Colonic mucosa (tissue), 4 donors: Measurements from ENCODE around the gene ABCA12. TPM values are rescaled to one million over a fixed set of nuclear protein-coding genes. Genes with fewer than 3 reads are reported as not detected.

Experiments
- DNase-seq: peaks from one replicate; pipeline ENCODE4 v3.0.0-alpha.2; 2020
- H3K27ac ChIP-seq: fragments of 200-600 bp; one replicate; pipeline ENCODE4 v1.8.0; 2021
- H3K27me3 ChIP-seq: fragments of 200-600 bp; one replicate; pipeline ENCODE4 v1.8.0; 2021
- H3K36me3 ChIP-seq: fragments of 200-600 bp; one replicate; pipeline ENCODE4 v1.8.0; 2021
- H3K4me1 ChIP-seq: fragments of 200-600 bp; one replicate; pipeline ENCODE4 v1.8.0; 2021; ENCODE audit warnings: mild to moderate bottlenecking
- H3K4me3 ChIP-seq: fragments of 200-600 bp; one replicate; pipeline ENCODE4 v1.8.0; 2021
- H3K9ac ChIP-seq, 2 donors: one replicate each; pipeline ENCODE4 v1.7.0; 2013; ENCODE audit warnings: control low read depth in 2 of 2, low read depth in 2 of 2, low read length in 2 of 2
- H3K9me3 ChIP-seq: fragments of 200-600 bp; one replicate; pipeline ENCODE4 v1.8.0; 2021
- CTCF ChIP-seq: fragments of 200-600 bp; IDR thresholded peaks from one replicate; pipeline ENCODE4 v1.8.0; 2022; ENCODE audit warnings: antibody characterized with exemption, mild to moderate bottlenecking
- intact Hi-C: fragments of 100-400 bp; cut with DNase I; formaldehyde crosslinking; loops from one replicate; pipeline ENCODE4 v1.14.1; 2022
- total RNA-seq, 2 donors: library from RNA; stranded (reverse); fragmentation: NEBNext Ultra II Directional in 1 of 2; extraction: Animal tissue kit (Norgen Biotek cat#: 25700) in 1 of 2; gene quantifications; one replicate each; pipeline ENCODE4 v1.2.1, GENCODE V29; 2021
- donor health status: healthy.
- donor health status: DM: no; HTN: no; CAD: no.
- donor health status: DM: no; HTN: no; CAD: no.

Gene ABCA12
- total RNA-seq, 2 donors from 2014 or later: 0.03 to 0.22 TPM

DNA sequence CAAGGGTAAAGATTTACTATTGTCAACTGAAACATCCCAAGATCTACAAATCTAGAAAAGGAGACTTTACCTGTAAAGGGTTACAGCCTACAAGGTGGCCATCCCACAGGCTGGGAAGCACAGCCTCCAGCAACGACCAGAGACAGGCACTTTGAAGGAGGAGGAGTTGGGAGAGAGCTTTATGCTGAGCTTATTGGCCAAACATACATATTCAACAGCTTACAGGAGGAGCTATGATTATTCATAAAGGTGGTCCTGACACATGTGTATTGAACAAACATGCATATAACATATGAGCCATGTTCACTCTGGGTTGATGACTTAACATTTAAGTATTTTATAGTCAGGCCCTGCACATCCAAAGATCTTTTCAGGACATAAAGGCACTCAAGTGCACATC, 11.1 kb upstream of the ABCA12 start:
- Histone ChIP-seq H3K9ac (no peak overlapping the region), H3K9me3 (no peaks in the 10 kb centered on the region), H3K4me3 (no peak overlapping the region), H3K36me3 (no peaks in the 10 kb centered on the region), H3K27ac (no peak overlapping the region), H3K4me1 (no peaks in the 10 kb centered on the region), H3K27me3 (no peaks in the 10 kb centered on the region)
- no peak for TF ChIP-seq CTCF
- DNase-seq: no peak
- intact Hi-C loops: no loop called here

- intact Hi-C loops: no loop called here
- Histone ChIP-seq H3K36me3 (no peaks in the 10 kb centered on the region), H3K27ac (no peak overlapping the region), H3K4me1 (no peaks in the 10 kb centered on the region), H3K27me3 (no peaks in the 10 kb centered on the region), H3K4me3 (no peak overlapping the region), H3K9me3 (no peaks in the 10 kb centered on the region), H3K9ac (no peak overlapping the region)
- no peak for TF ChIP-seq CTCF
- DNase-seq: no peak
Measured at GRCh38 chr2:215149060-215149459, 10.6 kb upstream of the ABCA12 start.

DNA sequence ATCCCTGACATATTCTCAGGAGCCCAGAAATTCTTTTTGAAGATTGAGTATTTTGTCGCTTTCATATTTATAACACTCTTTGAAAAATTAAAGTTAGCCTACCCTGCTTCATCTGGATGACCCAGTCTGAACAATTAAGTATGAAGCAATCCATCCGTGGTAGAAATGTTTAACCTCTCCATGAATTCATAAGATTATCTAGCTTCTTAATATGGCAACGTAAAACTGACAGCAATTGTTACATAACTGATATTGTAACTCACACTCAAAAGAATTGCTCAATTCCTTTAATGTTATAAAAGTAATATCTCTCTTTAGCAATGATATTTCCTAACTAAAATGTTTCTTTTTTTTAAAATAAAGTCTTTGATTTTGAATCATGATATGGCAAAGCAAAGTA, 7.2 kb upstream of the ABCA12 start:
- no peaks in the 10 kb centered on the region for H3K36me3 ChIP-seq
- H3K27me3 ChIP-seq: no peaks in the 10 kb centered on the region
- TF ChIP-seq CTCF: no peak
- no peak overlapping the region for H3K9ac ChIP-seq
- H3K9me3 ChIP-seq: no peaks in the 10 kb centered on the region
- intact Hi-C loops: no loop called here
- no peaks in the 10 kb centered on the region for H3K4me1 ChIP-seq
- no peak overlapping the region for H3K27ac ChIP-seq
- no peak overlapping the region for H3K4me3 ChIP-seq
- DNase-seq: no peak

GRCh38 chr2:215144106-215144875, 5.9 kb upstream of the ABCA12 start:
- H3K4me3 ChIP-seq: no peak overlapping the region
- no peak for DNase-seq
- no peaks in the 10 kb centered on the region for H3K9me3 ChIP-seq
- H3K27me3 ChIP-seq: no peaks in the 10 kb centered on the region
- no peaks in the 10 kb centered on the region for H3K36me3 ChIP-seq
- no peak overlapping the region for H3K27ac ChIP-seq
- H3K4me1 ChIP-seq: no peaks in the 10 kb centered on the region
- no peak for TF ChIP-seq CTCF
- intact Hi-C loops: no loop called here
- H3K9ac ChIP-seq: no peak overlapping the region

DNA sequence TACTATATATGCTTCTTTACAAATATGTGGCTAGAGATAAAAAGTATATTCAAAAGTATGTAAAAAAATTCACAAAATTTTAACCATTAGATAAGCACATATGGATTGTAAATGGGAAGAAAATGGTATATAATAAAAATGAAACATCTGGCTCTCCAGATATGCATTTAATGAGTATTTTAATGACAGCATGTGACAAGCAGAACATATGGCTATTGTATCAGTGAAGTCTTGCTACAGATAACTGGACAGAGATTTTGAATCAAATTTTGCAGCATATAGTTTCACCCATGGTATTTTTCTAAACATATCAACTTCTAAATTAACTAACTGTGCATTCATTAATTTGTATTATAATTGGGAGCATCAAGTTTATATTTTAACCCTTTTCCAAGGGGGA, 5.0 kb upstream of the ABCA12 start:
- no peaks in the 10 kb centered on the region for H3K9me3 ChIP-seq
- H3K27ac ChIP-seq: no peak overlapping the region
- TF ChIP-seq CTCF: no peak
- H3K9ac ChIP-seq: no peak overlapping the region
- no peaks in the 10 kb centered on the region for H3K4me1 ChIP-seq
- H3K36me3 ChIP-seq: no peaks in the 10 kb centered on the region
- H3K27me3 ChIP-seq: no peaks in the 10 kb centered on the region
- no peak for DNase-seq
- intact Hi-C loops: no loop called here
- no peak overlapping the region for H3K4me3 ChIP-seq
